Iris pigment epithelial cell (primary cell): ENCODE results near the gene ABHD17C.
"Not testable (repeated sequence)": the region's sequence is repeated elsewhere in the genome, so short reads cannot be mapped to it uniquely, and the experiment has no call there.

Experiments used
- DNase-seq: peaks from one replicate; pipeline ENCODE4 v3.0.0-alpha.2; 2011; ENCODE audit warnings: low read depth

Gene ABHD17C

DNA sequence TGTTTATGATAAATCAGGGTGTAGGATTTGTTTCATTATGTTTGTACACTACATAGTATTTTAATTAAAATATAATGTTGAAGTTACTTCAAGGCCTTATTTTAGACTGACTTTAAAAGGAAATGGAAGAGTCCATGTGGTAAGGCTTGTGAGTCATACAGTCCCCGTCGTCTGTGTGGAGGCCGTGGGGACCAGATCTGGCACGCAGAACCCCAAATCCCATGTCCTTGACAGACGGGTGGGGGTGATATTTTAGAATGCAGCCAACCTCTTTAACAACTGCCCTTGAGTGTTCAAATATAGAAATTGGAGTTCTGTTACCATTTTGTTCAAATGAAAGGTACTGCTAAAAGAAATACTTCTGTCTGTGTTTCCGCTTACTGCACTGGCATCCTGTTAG lies 35.8 kb downstream of the ABHD17C start:
- DNase-seq, result peak; percentile 43

GRCh38 chr15:80732167-80732566 lies 37.1 kb downstream of the ABHD17C start:
- DNase-seq, result no peak

DNA sequence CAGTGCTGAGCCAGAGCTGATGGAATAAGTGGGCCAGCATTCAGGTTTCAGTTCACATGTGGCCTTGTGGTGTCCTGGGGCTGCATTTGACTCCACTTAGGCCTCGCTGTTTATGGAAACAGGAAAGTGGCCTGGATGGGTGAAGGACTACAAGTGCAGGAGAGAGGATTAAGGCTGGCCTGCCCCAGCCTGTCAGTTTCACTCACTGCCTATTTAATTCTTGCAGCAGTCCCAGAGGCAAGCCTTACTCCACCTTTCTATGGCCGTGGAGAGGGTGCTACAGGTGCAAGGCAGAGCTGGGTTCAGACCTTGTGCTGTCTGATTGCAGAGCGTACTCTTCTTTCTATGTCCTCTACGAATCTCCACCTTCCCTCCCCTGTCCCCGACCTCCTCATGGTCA lies 37.7 kb downstream of the ABHD17C start:
- no peak for DNase-seq

DNA sequence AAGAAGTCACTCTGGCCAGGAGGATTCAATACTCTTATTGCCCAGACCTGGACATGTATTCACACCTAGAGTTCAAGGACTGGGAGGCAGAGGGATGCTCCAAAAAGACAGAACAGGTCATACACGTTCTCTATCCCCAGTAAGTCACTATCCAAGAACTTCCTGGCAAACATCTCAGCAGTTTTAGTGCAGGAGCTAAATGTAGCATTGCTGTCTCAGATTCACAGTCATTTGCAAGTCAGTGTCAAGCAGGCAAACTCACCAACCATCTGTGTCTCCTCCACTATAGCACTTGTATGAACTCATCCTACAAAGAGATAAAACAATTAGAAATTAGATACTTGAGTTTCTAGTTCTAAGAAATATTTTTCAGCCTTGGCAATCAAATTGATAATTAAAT lies 38.4 kb downstream of the ABHD17C start:
- DNase-seq, result no peak

DNA sequence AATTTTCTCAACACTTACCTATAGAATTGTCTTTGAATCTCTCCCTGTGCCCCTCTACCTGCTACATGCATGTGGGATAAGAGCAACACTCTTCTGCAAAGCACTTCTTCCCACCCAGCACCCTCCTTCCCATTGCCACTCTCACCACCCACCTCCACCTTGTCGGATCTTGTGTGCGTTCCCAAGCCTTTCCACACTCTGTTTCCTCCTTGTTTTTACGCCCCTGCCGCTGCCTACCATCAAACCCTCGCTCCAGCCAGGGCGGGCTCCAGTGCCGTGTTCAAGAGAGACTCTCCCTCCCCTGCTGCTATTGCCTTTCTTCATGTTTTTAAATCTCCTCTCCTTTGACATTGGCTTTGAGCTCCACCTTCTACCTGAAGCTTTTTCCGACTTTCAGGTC lies 40.2 kb downstream of the ABHD17C start:
- DNase-seq, result no peak

DNA sequence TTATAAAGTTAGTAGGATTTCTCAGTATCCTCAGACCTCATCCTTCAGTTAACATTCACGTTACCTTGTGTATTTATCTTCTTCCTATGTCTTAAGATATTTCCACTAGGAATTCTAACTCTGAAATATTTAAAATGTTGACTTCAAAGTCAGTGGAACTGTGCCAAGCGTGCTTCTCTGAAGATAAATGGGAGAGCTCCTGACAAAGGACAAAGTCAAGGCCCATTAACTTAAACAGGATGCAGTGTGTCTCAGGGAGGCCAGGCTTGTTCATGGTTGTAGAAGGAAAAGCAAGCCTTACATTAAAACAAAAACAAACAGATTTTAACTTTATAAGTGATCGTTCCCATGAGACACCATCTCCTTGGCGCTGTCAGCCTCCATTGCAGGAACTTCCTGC lies 41.5 kb downstream of the ABHD17C start:
- peak; percentile 40 for DNase-seq

DNA sequence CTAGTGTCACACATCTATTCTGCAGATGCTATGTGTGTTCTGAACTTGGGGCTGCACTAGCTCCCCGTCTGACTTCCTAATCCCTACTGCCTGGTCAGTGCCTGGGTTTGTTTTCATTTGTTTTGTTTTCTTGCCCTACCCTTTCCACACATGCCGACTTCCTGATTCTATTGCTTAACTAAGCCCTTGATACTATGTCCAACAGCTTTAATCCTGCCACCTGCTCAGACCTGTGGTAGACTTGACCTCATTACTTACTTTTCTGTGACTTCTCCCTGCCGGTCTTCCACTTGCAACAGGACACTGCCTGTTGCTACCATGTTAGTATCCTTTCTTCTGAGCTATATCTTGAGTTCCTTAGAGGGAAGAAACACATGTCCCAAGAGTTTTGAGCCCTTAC lies 44.8 kb downstream of the ABHD17C start:
- peak; percentile 37 for DNase-seq

DNA sequence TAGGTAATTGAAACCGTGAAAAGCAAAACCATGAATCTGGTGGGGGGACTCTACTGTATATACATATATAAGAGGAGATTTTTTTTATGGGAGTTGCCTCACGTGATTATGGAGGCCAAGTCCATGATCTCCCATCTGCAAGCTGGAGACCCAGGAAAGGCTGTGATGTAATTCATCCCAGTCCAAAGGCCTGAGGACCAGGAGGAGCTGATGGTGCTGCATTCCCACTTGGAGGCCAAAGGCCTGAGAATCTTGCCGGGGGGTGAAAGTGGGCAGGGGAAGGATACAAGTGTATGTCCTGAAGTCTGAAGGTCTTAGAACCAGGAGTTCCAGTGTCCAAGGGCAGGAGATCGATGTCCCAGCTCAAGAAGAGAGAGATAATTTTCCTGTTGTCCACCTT lies 47.0 kb downstream of the ABHD17C start:
- no peak for DNase-seq

- DNase-seq, result peak; percentile 53
Observed at GRCh38 chr15:80743189-80743833, 48.2 kb downstream of the ABHD17C start.

GRCh38 chr15:80744415-80744814 lies 49.3 kb downstream of the ABHD17C start:
- DNase-seq, result no peak

GRCh38 chr15:80744826-80745225 lies 49.7 kb downstream of the ABHD17C start:
- DNase-seq, result peak; percentile 45

DNA sequence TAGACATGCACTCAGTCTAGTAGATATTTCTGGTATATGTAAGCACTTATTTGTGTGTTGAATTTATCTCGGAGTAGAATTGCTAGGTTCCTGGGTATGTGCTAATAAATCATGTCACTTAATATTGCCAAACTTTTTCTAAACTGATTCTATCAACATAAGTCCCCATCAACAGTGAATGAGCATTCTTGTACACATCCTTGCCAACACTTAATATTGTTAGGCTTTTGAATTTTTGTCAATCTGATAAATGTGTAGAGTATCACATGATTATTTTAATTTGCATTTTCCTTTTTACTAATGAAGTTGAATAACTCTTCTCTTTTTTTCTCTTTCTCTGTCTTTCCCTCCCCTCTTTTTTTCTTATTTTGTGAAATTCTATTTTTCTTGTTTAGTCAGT lies 50.8 kb downstream of the ABHD17C start:
- DNase-seq, result no peak

DNA sequence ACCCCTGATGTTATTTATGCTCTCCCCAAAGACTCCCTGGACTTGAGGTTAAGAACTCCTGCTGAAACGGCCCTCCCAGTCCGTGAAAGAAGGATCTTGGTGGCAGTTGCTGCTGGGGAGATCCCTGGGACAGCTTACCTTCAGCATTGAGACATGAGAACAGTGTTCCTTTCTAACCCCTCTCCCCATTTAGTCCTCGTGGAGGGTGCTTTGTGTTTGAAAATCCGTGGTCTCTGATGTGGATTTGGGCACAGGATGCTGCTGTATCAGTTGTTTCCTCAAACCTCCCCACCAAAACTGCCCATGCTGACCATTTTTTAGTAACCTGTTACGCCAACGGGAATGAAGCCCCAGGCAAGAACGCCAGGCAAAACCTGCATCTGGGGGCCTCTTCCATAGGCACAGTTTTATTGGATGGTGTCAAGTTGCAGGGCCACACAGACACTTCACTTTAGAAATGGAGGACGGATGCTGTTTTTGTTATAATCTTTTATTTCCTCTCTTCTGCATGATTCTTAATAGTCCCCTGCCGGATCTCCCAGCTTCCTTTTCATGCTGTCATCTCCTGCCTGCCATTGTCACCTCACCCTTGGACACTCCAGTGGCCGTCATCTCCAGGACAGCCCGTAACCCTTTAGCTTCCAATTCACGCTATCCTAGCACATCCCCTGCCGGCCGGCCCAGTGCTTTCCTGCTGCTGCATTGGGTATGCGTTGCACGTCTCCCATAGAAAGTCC lies 52.4 kb downstream of the ABHD17C start:
- no peak for DNase-seq

- DNase-seq, result peak; percentile 36
Observed at GRCh38 chr15:80749589-80749988, 54.5 kb downstream of the ABHD17C start.

- no peak for DNase-seq
Observed at GRCh38 chr15:80750575-80750974, 55.5 kb downstream of the ABHD17C start.

- DNase-seq, result peak; percentile 23
Observed at GRCh38 chr15:80752204-80752603, 57.1 kb downstream of the ABHD17C start.

GRCh38 chr15:80753161-80753560 lies 58.1 kb downstream of the ABHD17C start:
- DNase-seq, result no peak

DNA sequence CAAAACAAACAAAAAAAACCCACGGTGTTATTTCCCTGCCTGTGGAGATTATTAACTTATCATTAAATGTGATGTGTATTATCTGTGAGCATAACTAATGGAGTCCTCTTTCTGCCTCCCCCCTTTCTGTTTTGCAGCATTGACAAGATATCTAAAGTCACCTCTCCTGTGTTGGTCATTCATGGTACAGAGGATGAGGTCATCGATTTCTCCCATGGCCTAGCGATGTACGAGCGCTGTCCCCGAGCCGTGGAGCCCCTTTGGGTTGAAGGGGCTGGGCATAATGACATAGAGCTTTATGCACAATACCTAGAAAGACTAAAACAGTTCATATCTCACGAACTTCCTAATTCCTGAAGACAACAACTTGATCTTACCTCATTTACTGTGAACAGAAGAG lies 58.9 kb downstream of the ABHD17C start:
- DNase-seq, result no peak

DNA sequence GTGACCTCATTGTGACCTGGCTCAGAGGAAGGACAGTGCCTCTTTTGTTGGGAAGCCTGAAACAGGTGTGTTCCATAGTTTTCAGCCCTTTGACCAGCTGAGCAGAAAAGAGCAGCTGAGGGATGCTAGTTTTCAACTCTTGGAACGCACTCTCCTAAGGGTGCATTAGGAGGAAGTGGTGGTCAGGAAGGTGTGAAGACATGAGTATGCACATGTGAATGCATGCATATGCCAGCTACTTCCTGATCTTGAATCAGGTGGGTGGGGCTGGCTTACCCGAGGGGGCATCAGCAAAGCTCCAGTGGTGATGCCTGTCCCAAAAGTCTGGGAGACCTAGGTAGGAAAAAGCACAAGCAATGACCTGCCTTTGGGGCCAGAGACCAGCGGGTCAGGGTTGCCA lies 60.8 kb downstream of the ABHD17C start:
- DNase-seq, result no peak

GRCh38 chr15:80758130-80758745 lies 63.1 kb downstream of the ABHD17C start:
- DNase-seq, result no peak

- DNase-seq, result no peak
Observed at GRCh38 chr15:80760960-80761359, 65.8 kb downstream of the ABHD17C start.

DNA sequence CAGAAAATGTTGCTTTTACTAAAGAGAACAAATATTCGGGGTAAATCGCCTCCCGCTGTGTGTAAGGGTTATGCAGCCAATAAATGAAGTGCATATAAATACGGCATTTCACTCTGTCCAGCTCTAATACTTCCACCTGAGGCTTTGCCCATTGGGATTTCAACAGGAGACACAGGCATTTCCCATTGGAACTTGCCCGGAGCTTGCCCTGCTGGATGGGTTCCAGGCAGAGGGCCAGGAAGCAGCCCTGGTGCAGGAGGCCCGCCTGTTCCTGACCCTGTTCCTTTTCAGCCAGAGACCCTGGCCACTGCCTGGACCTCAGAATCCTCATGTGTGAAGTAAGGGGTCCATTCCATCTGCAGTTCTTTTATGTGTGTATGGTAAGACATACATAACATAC lies 66.6 kb downstream of the ABHD17C start:
- no peak for DNase-seq

GRCh38 chr15:80763235-80763634 lies 68.1 kb downstream of the ABHD17C start:
- DNase-seq, result not testable (repeated sequence)
